K562 (cell line): ENCODE results near the gene CEP78. TPM values are rescaled to one million over a fixed set of nuclear protein-coding genes. Genes with fewer than 3 reads are reported as not detected.

Experiments
- ATAC-seq: fragments of 200-7000 bp; cut with Tn5 transposase; 3 replicates; pipeline ENCODE4 v1.9.1; 2020; ENCODE audit warnings: moderate library complexity
- BruUV-seq: library from RNA; stranded (reverse); fragments of 400-500 nt; replicated peaks from 2 replicates; lab custom pipeline; 2021; lab: Mats Ljungman, UMichigan
- CTCF ChIA-PET: fragments of 300-600 bp; formaldehyde crosslinking; extraction: SDS; loops from one replicate; lab custom pipeline; 2021; ENCODE audit warnings: low intra/inter-chr PET ratio; lab: Yijun Ruan, JAX
- POLR2A ChIA-PET: fragments of 300-600, 350-650 bp; sonication (Branson Sonifier 250); formaldehyde crosslinking; extraction: SDS; loops from one replicate; lab custom pipeline; 2021; ENCODE audit warnings: antibody characterized with exemption, inconsistent platforms; lab: Yijun Ruan, JAX
- DNase-seq, 4 experiments: peaks; one replicate each; pipeline versions ENCODE4 v3.0.0 to v3.0.0-alpha.2; 2011 to 2018; ENCODE audit warnings: low spot score in 3 of 4, mixed read lengths in 3 of 4; ENCODE audit errors: extremely low read depth in 1 of 4
- FAIRE-seq: peaks from 2 replicates; lab custom pipeline; 2011; peaks lifted over from hg19 to GRCh38; lab: Jason Lieb, UNC
- H2AFZ ChIP-seq: 2 replicates; pipeline ENCODE4 v1.6.0; 2011; ENCODE audit warnings: low read depth, low read length, control low read depth, inconsistent platforms
- H3K27ac ChIP-seq: fragments of 200-600 bp; 3 replicates; pipeline ENCODE4 v1.8.0; 2011; ENCODE audit warnings: low read depth, mild to moderate bottlenecking, control low read depth, inconsistent platforms, low read length, moderate library complexity, mixed read lengths; ENCODE audit errors: extremely low read depth
- H3K27me3 ChIP-seq, 2 experiments: fragments of 300-600 bp in 1 of 2; 2 replicates in 1 of 2; 3 replicates in 1 of 2; pipeline versions ENCODE4 v1.6.0 to v1.8.0; 2011; ENCODE audit warnings: inconsistent platforms in 2 of 2, low read length in 2 of 2, mild to moderate bottlenecking in 1 of 2, mixed read lengths in 1 of 2, moderate library complexity in 1 of 2; ENCODE audit not compliant: control insufficient read depth in 2 of 2, insufficient read depth in 2 of 2
- H3K36me3 ChIP-seq: fragments of 300-600 bp; 3 replicates; pipeline ENCODE4 v1.8.0; 2011; ENCODE audit warnings: mild to moderate bottlenecking, low read length, inconsistent platforms; ENCODE audit not compliant: control insufficient read depth, insufficient read depth
- H3K4me1 ChIP-seq, 2 experiments: fragments of 200-600 bp in 1 of 2; replicated peaks in 1 of 2; 2 replicates in 1 of 2; 3 replicates in 1 of 2; pipeline versions ENCODE4 v1.5.1 to v1.8.0; 2011; ENCODE audit warnings: inconsistent platforms in 2 of 2, low read length in 2 of 2, mild to moderate bottlenecking in 1 of 2, mixed read lengths in 1 of 2, moderate library complexity in 1 of 2; ENCODE audit not compliant: control insufficient read depth in 2 of 2, insufficient read depth in 2 of 2
- H3K4me2 ChIP-seq: 2 replicates; pipeline ENCODE4 v1.6.1; 2011; ENCODE audit warnings: low read length, control low read depth, inconsistent platforms, mixed read lengths; ENCODE audit not compliant: insufficient read depth
- H3K4me3 ChIP-seq: fragments of 200-600 bp; sonication (generic), shearing (Covaris generic); 2 replicates; pipeline ENCODE4 v1.5.1; 2016; ENCODE audit warnings: control low read depth, inconsistent platforms
- H3K79me2 ChIP-seq: fragments of 200-600 bp; 3 replicates; pipeline ENCODE4 v1.8.0; 2011; ENCODE audit warnings: low read length, inconsistent platforms; ENCODE audit not compliant: control insufficient read depth, insufficient read depth
- H3K9ac ChIP-seq, 2 experiments: 2 replicates each; pipeline versions ENCODE4 v1.6.0 to v1.6.1; 2011; ENCODE audit warnings: low read depth in 2 of 2, low read length in 2 of 2, control low read depth in 1 of 2, inconsistent platforms in 1 of 2, mild to moderate bottlenecking in 1 of 2, mixed read lengths in 1 of 2; ENCODE audit not compliant: insufficient read depth in 1 of 2
- H3K9me1 ChIP-seq: one replicate; pipeline ENCODE4 v1.6.0; 2011; ENCODE audit warnings: inconsistent platforms, mild to moderate bottlenecking, low read length, moderate library complexity; ENCODE audit not compliant: control insufficient read depth, insufficient read depth
- H3K9me3 ChIP-seq: replicated peaks from 2 replicates; pipeline ENCODE4 v1.5.1; 2011; ENCODE audit warnings: low read depth, low read length, inconsistent platforms; ENCODE audit not compliant: control insufficient read depth, insufficient read depth
- H4K20me1 ChIP-seq: replicated peaks from 2 replicates; pipeline ENCODE4 v1.6.1; 2011; ENCODE audit warnings: low read length, inconsistent platforms, mixed read lengths; ENCODE audit not compliant: control insufficient read depth, insufficient read depth
- DEAF1 ChIP-seq: fragments of 450-650 bp; formaldehyde crosslinking; IDR thresholded peaks from 2 replicates; pipeline ENCODE4 v1.4.0; 2020; ENCODE audit warnings: mild to moderate bottlenecking, moderate library complexity
- GTF3C2 ChIP-seq: IDR thresholded peaks from 3 replicates; pipeline ENCODE4 v1.6.1; 2011; ENCODE audit warnings: borderline replicate concordance, mild to moderate bottlenecking, moderate library complexity; ENCODE audit not compliant: insufficient read length; ENCODE audit errors: extremely low read depth
- HCFC1 ChIP-seq: IDR thresholded peaks from 2 replicates; pipeline ENCODE4 v1.6.1; 2012; ENCODE audit warnings: low read depth, low read length, improper control_type of control experiment
- HOMEZ ChIP-seq: fragments of 250-450 bp; sonication (Bioruptor Pico); IDR thresholded peaks from 2 replicates; pipeline ENCODE4 v1.4.0; 2020; ENCODE audit warnings: mild to moderate bottlenecking, moderate library complexity
- MCM5 ChIP-seq: fragments of 450-650 bp; IDR thresholded peaks from 2 replicates; pipeline ENCODE4 v1.6.1; 2016; ENCODE audit warnings: low read depth
- NFE2L1 ChIP-seq: fragments of 450-650 bp; IDR thresholded peaks from 2 replicates; pipeline ENCODE4 v1.6.1; 2016; ENCODE audit warnings: missing genetic modification characterization, low read depth, mild to moderate bottlenecking, missing compliant biosample characterization, moderate library complexity, borderline replicate concordance
- NFXL1 ChIP-seq: fragments of 450-650 bp; formaldehyde crosslinking; IDR thresholded peaks from 2 replicates; pipeline ENCODE4 v1.4.0; 2021; ENCODE audit warnings: mild to moderate bottlenecking
- SOX6 ChIP-seq: fragments of 450-650 bp; IDR thresholded peaks from 2 replicates; pipeline ENCODE4 v1.6.1; 2014; ENCODE audit warnings: mild to moderate bottlenecking
- WGBS: fragments of 100-300 bp; shearing (Covaris generic); methylation state at CpG from one replicate; pipeline ENCODE4 v1.1.6; 2016; ENCODE audit warnings: low coverage, mixed read lengths; ENCODE audit not compliant: insufficient coverage; ENCODE audit errors: missing lambda C conversion rate; 5-methylcytosine and 5-hydroxymethylcytosine counted together
- in situ Hi-C: fragments of 300-500 bp; cut with MboI; formaldehyde crosslinking; loops from 4 replicates; pipeline ENCODE4 v1.15.0; 2018; ENCODE audit warnings: inconsistent platforms, mixed read lengths
- intact Hi-C: fragments of 100-400 bp; cut with micrococcal nuclease; formaldehyde crosslinking; loops from 2 replicates; pipeline ENCODE4 v1.14.2; 2022
- polyA plus RNA-seq, 8 experiments: library from polyadenylated mRNA; depleted of rRNA in 4 of 8; stranded (reverse) in 5 of 8; unstranded in 3 of 8; fragments of >200 nt; fragmentation: Nextera tagmentation in 2 of 8; fragmentation: Illumina TruSeq in 1 of 8; extraction: Ambion mirVana in 2 of 8; extraction: Trizol in 1 of 8; gene quantifications; 2 replicates each; pipeline versions ENCODE4 v1.2.1 to v1.2.3, GENCODE V29; 2011 to 2014; ENCODE audit warnings: inconsistent platforms in 1 of 8, missing spikeins in 1 of 8
- total RNA-seq, 7 experiments: library from RNA; depleted of rRNA in 6 of 7; stranded (reverse); fragments of >200 nt in 6 of 7; fragmentation: Illumina TruSeq in 2 of 7; extraction: Trizol in 2 of 7; gene quantifications; 2 replicates each; pipeline versions ENCODE4 v1.2.1 to v1.2.3, GENCODE V29; 2011 to 2021; ENCODE audit warnings: low replicate concordance in 1 of 7

The CEP78 gene
- total and polyA plus RNA-seq, 9 of the 15 experiments (the other 6 are each of a cell fraction or from before 2014, with no cell fraction given): 3.5 to 26.0 (median 21.5) TPM

- Histone ChIP-seq H3K4me3 (no peak overlapping the region), H3K79me2 (no peaks in the 10 kb centered on the region), H3K4me1 (no peaks in the 10 kb centered on the region), H3K9me3 (no peaks in the 10 kb centered on the region), H3K9me1 (no peaks in the 10 kb centered on the region), H3K27me3 (no peaks in the 10 kb centered on the region), H3K4me2 (no peak overlapping the region)
- no peak for DNase-seq
- no peak for FAIRE-seq
- POLR2A ChIA-PET: no interaction called here
- no peak for ATAC-seq
- TF ChIP-seq HOMEZ: no peak
- TF ChIP-seq SOX6: no peak
- no peak for TF ChIP-seq NFXL1 (CRISPR knock-in tag)
- TF ChIP-seq, all 486 proteins: peak for 0
- intact Hi-C loops: no loop called here
- Histone ChIP-seq H3K27ac (no peak overlapping the region), H2AFZ (no peak overlapping the region), H3K9ac (no peak overlapping the region), H4K20me1 (no peaks in the 10 kb centered on the region), H3K36me3 (no peaks in the 10 kb centered on the region)
- no TSS peak for BruUV-seq
- CTCF ChIA-PET: no interaction called here
- in situ Hi-C loops: no loop called here
- WGBS: 0% methylated on average over 2 of the region's 5 CpGs
Measured at GRCh38 chr9:78187763-78188484, 48.0 kb upstream of the CEP78 start.

- no peak for ATAC-seq
- Histone ChIP-seq H2AFZ (no peak overlapping the region), H3K9ac (no peak overlapping the region), H3K36me3 (no peaks in the 10 kb centered on the region), H3K27ac (no peak overlapping the region), H3K79me2 (no peaks in the 10 kb centered on the region), H3K4me2 (no peak overlapping the region), H3K4me1 (no peaks in the 10 kb centered on the region), H4K20me1 (no peaks in the 10 kb centered on the region), H3K9me1 (no peaks in the 10 kb centered on the region), H3K4me3 (no peak overlapping the region), H3K27me3 (no peaks in the 10 kb centered on the region), H3K9me3 (no peaks in the 10 kb centered on the region)
- no peak for DNase-seq
- ChIA-PET CTCF (no interaction called here), POLR2A (no interaction called here)
- in situ Hi-C loops: no loop called here
- FAIRE-seq: no peak
- intact Hi-C loops: no loop called here
- WGBS: 6% methylated on average over 1 of the region's 1 CpG
- no TSS peak for BruUV-seq
- TF ChIP-seq GTF3C2 (no peak), HCFC1 (no peak), NFE2L1 (tag) (no peak), DEAF1 (CRISPR knock-in tag) (no peak), MCM5 (no peak)
Measured at GRCh38 chr9:78188594-78188993, 47.3 kb upstream of the CEP78 start.
